AG08396 (cell line): ENCODE results near the gene PRSS56.

Source experiments
- DNase-seq: peaks from one replicate; pipeline ENCODE4 v3.0.0; 2012; ENCODE audit warnings: low spot score, mixed read lengths

PRSS56 gene

GRCh38 chr2:232486558-232487384, 33.4 kb upstream of the PRSS56 start:
- no peak for DNase-seq

- DNase-seq = no peak
These were observed 32.6 kb upstream of the PRSS56 start, which contains the start of gene ECEL1 for GRCh38 chr2:232487385-232488096. ECEL1 (minus strand) TSS chr2:232487834; CDS start chr2:232486653, 1,181 bp downstream.

DNA sequence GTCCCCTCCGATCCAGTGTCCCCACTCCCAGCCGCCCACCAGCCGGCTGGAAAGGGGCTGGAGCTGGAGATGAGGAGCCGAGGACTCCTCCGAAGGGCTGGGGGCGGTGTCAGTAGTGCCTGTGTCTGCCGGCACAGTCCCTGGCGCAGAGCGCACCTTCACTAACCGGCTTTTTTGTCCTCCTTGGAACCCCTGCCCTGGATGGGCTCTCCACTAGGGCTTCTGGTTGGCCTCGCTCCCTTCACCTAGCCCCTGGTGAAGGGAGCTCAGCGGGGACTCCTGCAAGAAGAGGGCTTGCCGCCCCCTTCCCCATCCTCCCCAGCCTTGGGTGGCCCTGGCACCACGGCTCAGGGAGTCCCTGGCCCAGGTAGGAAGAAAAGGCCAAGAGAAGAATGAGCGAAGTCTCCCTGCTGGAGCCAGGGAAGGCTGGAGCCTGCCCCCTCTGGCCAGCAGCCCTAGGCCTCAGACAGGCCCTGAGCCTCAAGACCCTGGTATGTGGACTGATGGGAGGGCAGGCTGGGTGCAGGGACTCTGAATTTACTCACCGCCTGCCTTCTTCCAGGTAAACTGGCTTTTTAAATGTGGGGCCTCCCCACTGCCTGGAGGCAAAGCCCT, 32.0 kb upstream of the PRSS56 start:
- DNase-seq = no peak

GRCh38 chr2:232488721-232489300, 31.4 kb upstream of the PRSS56 start:
- no peak for DNase-seq

GRCh38 chr2:232489516-232490220, 30.5 kb upstream of the PRSS56 start:
- DNase-seq = no peak

- no peak for DNase-seq
These were observed 29.7 kb upstream of the PRSS56 start for GRCh38 chr2:232490221-232491138.

DNA sequence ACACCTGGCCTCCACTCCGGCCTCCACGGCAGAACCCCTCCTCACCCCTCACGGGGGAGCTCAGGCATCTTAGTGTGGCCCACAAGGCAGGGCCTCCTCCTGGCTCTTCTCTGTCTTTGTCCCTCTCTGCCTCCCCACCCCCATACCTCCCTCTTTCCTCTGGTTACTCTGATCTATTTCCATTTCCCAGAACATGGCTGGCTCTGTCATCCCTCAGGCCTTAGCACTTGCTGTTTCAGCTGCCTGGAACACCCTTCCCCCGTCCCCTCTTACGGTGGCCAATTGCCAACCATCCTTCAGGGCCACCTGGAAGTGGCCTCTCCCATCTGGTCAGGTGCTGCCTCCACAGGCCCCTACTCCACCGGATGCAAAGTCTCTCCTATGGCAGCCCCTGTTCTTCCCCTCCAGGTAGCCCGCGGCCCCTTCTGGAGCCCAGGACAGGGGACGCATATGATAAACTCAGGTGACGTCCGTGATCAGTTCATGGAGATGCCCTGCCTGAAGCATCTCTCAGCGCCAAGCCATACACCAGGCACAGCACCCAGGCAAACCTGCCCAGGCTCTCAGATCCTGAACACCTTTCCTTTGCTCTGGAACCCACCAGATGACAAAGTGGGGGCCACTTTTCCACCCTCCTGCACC, 28.9 kb upstream of the PRSS56 start:
- no peak for DNase-seq

DNA sequence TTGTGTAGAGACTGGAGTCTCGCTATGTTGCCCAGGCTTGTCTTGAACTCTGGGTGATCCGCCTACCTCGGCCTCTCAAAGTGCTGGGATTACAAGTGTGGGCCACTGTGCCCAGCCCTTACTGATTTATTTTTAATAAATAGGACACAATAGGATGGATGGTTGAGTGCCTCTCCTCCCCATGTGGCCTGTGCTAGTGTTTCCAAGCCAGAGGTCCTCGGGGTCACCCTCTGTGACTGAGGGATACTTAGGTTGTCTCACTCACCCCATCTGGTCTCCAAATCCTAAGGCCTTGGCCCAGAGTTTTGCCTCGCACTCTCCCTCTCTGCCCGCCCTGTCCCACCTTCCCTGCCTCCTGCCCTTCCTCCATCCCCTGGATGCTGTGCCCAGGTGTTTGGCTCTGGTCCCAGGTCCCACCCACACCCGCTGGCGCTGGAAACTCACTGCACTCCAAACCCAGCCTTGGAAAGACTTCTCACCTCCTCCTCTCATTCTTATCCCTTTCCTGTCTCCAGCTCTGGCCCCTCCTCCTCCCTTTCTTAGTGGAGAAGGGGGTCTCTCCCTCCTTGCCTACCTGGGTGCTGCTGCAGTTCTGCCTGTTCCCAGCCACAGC, 27.8 kb upstream of the PRSS56 start:
- DNase-seq = no peak

- DNase-seq = no peak
These were observed 27.1 kb upstream of the PRSS56 start for GRCh38 chr2:232492963-232493700.

DNA sequence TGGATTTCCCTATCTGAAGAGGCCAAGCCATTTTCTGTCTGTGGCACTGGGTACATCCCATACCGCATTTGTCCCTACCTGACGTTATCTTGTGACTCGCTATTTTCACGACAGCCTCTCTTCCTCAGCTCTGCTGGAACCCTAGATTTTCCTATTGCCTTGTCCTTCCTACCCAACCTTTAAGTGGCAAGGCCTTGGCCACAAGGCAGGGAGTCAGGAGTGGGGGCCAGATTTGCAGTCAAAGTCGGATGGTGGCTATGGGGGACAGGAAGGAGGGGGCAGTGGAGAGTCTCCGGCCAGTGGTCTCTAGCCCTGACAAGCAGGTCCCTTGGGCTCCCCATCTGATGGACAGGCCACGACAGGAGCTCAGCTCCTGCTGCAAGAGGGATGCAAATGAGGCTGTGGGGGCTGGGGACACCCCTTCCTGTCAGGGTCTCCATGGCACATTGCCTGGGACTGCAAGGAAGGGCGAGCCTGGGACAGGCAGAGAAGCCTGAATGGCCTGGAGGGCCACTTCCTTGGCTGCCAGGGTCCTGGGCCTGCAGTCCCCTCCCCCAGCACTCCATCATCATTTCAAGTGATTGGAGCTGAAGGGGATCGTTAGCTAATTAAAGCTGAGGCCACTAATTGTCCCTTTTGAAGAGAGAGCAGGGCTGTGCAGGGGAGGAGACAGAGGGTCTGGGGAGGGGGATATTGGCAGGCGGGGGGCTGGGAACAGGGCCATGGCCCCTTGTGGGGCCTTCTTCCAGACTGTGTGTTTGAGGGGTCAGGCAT, 26.3 kb upstream of the PRSS56 start:
- DNase-seq = no peak

- no peak for DNase-seq
These were observed 25.6 kb upstream of the PRSS56 start for GRCh38 chr2:232494542-232494941.

DNA sequence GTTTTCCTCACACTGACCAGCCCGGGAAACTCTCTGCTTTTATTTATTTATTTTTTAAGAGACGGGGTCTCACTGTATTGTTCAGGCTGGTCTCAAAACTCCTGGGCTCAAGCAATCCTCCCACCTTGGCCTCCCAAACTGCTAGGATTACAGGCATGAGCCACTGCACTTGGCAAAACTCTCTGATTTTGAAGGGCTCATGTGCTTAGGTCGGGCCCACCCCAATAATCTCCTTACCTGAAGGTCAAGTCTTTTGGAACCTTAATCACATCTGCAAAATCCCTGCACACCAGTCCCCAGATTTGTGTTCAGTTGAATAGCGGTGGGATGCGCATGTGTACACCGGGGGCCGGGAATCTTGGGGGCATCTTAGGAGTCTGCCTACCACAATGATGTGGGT, 24.9 kb upstream of the PRSS56 start:
- no peak for DNase-seq

GRCh38 chr2:232496501-232497270, 23.5 kb upstream of the PRSS56 start:
- DNase-seq = no peak

GRCh38 chr2:232497348-232497747, 22.8 kb upstream of the PRSS56 start:
- DNase-seq = no peak

DNA sequence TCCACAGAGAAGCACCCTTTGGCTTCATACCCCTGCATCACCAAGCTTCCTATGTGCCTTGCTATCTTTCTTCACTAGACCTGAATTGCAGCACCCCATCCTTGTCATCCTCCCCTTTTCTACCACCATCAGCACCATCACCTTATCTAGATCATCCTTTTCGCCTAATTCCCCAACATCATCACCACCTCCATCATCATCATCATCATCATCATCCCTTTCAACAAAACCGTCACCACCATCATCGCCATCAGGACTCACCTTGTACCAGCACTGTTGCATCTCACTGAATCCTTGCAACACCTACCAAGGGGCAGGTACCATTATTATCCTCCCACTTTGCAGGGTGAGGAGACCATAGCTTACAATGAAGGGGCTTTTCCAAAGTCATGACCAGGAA, 21.7 kb upstream of the PRSS56 start:
- no peak for DNase-seq

DNA sequence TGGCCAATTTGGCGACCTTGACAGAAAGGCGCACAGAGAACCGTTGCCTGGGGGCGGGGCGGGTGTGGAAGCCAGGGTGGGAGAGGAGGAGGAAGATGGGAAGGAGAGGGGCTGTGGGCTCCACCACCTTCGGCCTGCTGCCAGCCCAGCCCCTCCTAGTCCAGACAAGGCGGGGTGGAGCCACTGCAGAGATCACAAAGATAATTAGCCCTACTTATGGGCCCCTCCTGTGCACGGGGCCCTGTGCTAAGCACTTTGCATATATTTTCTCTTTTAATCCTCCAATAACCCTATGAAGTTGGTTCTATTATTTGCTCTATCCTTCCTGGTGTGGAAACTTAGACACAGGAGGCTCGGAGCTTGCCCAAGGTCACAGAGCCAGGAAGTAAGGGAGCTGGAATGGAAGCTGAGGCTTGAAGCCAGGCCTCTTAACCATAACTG, 18.8 kb upstream of the PRSS56 start:
- DNase-seq = no peak

DNA sequence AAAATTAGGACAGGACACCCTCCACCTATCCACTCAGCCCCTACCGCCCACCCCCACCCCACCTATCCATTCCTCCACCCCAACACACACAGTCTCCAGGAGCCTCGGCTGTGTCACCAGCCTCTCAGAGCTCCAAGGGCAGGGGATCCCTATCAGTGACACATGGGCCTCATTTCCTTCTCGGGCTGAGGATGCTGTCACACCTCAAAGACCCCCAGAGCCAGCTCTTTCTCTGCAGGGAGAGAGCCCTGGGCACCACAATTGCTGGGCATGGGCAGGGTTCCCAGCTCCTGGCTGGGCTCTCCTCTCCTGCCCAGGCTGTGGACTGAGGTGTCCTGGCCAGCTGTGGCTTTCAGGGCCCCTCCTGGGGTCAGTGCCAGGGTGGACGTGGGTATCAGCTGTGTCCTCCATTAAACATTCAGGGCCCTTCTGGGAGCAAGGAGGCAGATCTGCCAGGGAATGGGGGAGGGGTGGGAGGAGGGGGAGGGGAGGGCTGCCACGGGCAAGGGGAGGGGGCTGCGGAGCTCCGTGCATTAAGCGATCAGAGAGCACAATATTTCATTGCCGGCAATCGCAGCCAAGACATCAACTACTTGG, 18.3 kb upstream of the PRSS56 start:
- DNase-seq = no peak
